Measurements from ENCODE around the gene BAG3. TPM values are rescaled to one million over a fixed set of nuclear protein-coding genes. Genes with fewer than 3 reads are reported as not detected.
"Not testable (repeated sequence)": the region's sequence is repeated elsewhere in the genome, so short reads cannot be mapped to it uniquely, and the experiment has no call there.

Gene BAG3
- total RNA-seq, 1 experiment from 2014 or later: 14.6 TPM

DNA sequence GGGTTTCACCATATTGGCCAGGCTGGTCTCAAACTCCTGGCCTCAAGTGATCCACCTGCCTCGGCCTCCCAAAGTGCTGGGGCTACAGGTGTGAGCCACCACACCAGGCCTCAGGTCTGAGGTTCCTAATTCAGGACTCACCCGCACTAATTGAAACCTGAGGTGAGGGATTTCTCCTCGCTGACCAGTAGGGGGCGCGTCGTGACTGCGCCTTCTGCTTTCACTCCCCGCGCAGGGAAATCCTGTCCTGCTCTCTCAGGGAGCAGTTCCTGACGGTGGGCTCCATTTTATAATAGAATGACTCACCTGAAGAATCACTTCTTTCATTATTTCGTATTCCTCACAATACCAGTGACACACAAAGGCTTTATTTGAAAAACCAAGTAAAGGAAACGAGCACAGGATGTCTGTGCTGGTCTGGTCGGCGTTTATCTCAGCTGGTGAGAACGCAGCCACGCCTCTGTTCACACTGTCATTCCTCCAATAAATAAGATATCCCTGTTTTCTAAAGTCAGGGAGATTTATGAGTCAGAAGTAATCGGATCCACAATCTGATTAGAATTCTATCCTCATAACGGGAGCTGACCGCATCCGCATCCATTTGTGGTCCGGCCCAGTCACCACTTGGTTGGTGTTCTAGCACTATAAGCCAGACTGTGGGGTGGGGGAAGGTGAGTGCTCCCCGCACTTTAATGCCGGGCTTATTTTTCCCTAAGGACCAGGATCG, 35.4 kb downstream of the BAG3 start:
- in situ Hi-C loops (cut with HindIII; ENCODE audit: low sequenced_read_pairs): loop anchor here (10.0 kb wide), 1 partner anchor 148 kb away; no protein-coding TSS in a partner anchor
- DNase-seq (ENCODE audit: low spot score): peak; percentile 86

DNA sequence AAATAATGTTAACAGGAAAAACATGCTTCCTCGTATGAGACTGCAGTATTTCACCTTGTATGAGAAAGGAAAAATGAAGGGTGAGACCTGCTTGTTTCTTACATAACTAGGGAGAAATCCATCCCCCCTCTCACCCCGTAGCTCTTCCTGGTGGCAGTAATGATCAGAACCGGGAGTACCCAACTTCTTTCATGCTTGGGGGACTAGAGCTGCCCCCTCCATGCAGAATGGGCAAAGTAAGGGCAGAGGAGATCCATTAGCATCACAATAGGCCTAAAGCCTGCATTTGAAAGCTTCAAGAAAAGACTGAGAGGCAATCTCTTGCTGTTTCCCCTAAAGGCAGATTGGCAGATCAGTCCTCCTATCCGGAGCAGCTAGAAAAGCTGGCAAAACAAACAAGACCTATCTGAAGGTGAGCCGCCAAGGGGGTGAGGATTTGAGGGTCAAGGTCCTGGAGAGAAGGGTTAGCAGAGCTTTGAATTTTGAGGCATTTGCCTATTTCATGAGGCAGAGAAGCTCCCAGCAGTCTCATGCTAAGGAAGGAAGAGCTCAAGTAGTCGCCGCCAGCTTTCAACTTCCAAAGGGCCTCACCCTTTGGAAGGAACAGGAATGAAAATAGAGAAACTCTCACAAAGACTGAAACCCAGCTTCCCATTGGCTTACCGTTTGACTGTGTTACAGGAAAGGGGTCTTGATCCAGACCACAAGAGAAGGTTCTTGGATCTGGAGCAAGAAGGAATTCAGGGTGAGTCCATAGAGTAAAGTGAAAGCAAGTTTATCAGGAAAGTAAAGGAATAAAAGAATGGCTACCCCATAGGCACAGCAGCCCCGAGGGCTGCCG, 36.2 kb downstream of the BAG3 start:
- DNase-seq (ENCODE audit: low spot score): peak; percentile 35
- in situ Hi-C loops (cut with HindIII; ENCODE audit: low sequenced_read_pairs): loop anchor here (10.0 kb wide), 1 partner anchor 147 kb away; no protein-coding TSS in a partner anchor

DNA sequence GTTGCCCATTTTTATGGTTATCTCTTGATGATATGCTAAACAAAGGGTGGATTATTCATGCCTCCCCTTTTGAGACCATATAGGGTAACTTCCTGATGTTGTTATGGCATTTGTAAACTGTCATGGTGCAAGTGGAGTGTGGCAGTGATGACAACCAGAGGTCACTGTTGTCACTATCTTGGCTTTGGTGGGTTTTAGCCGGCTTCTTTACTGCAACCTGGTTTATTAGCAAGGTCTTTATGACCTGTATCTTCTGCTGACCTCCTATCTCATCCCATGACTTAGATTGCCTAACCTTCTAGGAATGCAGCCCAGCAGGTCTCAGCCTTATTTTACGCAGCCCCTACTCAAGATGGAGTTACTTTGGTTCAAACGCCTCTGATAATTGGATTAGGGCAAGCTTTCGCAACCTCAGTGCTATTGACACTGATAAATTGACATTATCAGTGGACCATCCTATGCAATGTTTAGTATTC, 36.9 kb downstream of the BAG3 start:
- no peak for DNase-seq (ENCODE audit: low spot score)
- in situ Hi-C loops (cut with HindIII; ENCODE audit: low sequenced_read_pairs): loop anchor here (10.0 kb wide), 1 partner anchor 147 kb away; no protein-coding TSS in a partner anchor

DNA sequence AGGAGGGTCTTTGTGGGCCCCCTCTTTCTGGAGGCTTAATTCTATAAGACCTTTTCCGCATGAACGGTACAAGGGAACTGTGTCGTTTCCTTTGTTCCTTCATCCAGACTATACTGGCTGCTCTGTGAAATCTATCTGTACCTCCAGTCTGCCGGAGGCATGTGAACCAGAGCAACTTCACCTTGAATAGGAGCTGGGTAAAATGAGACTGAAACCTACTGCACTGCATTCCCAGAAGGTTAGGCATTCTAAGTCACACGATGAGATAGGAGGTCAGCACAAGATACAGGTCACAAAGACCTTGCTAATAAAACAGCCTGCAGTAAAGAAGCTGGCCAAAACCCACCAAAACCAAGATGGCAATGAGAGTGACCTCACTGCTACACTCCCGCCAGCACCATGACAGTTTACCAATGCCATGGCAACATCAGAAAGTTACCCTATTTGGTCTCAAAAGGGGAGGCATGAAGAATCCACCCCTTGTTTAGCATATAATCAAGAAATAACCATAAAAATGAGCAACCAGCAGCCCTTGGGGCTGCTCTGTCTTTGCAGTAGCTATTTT, 37.9 kb downstream of the BAG3 start:
- in situ Hi-C loops (cut with HindIII; ENCODE audit: low sequenced_read_pairs): loop anchor here (10.0 kb wide), 1 partner anchor 146 kb away; no protein-coding TSS in a partner anchor
- DNase-seq (ENCODE audit: low spot score): no peak

DNA sequence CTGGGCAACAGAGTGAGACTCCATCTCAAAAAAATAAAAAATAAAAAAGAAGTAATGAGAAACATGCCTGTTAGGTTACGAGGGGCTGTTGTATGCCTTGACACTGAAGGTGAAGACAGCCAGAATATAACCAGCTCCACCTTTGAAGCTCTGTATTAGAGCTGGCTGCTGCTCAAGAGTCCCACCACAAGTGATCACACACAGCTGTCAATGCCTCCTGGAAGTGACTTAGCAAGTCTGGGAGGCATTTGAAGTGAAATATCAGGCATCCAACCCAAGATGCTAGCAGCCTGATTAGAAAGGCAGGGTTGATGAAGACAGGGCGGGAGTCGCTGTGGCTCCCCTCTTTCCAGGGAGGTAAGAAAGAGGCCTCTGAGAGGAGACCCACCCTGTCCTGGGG, 40.5 kb downstream of the BAG3 start:
- in situ Hi-C loops (cut with HindIII; ENCODE audit: low sequenced_read_pairs): no loop called here
- DNase-seq (ENCODE audit: low spot score): no peak

DNA sequence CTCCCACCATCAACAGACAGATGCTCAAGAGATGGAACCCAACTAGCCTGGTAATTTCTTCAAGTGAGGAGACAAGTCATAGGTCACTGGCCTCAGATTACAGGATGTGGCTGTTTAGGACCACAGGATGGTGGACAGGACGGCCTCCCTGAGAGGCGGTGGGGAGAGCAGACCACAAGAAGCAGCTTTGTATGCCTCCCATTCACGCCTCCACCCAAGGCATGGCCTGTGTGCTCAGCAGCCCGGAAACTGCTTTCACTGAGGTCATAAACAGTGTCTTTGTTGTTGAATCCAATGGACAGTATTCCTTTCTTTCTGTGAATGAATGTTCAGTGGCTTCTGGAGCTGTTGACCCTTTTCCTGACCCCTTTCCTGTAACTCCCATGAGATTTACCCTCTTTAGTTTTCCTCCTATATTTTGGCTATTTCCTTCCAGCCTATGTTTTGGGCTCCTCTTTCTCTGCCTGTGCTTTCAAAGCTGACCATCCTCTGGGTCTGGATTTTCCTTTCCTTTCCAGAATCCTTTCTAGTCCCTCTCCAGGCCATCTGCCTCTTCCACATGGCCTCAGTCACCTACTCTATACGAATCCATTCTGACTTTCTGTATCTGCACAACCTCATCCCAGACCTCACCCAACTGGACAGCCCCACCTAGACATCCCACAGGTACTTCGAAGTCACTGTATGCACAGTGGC, 42.2 kb downstream of the BAG3 start:
- no peak for DNase-seq (ENCODE audit: low spot score)
- in situ Hi-C loops (cut with HindIII; ENCODE audit: low sequenced_read_pairs): no loop called here

DNA sequence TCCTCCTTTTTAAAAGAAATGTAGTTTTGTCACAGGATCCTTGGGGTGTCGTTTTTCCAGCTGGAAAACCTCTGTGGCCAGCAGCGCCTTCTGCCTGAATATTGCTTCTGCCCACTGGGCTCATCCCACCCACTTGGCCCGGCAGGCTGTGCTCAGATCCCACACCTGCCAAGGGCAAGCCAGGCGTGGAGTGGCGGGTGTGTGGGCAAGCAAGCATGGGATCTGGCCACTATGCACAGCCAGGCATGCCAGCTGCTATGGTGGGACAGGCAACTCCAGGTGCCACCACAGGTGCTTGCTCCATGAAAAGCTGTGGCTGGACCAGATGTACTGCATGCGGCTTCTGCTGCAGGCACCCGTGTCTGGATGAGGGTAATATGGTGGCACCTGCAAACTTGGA, 43.4 kb downstream of the BAG3 start:
- in situ Hi-C loops (cut with HindIII; ENCODE audit: low sequenced_read_pairs): no loop called here
- DNase-seq (ENCODE audit: low spot score): no peak

DNA sequence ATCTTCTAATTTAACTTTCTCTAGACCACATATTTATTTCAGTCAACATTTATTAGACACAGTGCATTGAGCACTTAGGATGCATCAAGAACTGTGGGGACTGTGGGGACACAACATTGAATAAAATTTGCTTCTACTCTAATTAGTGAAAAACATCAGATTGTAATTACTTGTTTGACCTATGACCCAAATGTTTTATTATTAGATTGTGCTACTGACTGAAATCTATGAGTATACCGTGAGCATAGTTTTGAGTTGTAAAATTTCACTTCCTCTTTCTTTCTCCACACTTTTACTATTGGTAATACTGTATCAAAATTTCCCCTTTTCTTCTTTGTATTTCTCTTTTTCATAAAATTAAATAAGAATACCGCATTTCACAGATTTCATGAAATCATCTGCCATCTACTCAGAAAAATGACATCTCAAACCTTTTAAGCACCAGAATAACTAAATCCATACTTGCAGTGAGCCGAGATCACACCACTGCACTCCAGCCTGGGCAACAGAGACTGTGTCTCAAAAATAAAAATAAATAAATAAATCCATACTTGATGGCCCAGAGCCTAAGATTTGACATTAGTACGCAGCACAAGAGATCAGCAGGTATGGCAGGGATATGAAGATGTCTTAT, 49.3 kb downstream of the BAG3 start:
- DNase-seq (ENCODE audit: low spot score): no peak
- in situ Hi-C loops (cut with HindIII; ENCODE audit: low sequenced_read_pairs): no loop called here

DNA sequence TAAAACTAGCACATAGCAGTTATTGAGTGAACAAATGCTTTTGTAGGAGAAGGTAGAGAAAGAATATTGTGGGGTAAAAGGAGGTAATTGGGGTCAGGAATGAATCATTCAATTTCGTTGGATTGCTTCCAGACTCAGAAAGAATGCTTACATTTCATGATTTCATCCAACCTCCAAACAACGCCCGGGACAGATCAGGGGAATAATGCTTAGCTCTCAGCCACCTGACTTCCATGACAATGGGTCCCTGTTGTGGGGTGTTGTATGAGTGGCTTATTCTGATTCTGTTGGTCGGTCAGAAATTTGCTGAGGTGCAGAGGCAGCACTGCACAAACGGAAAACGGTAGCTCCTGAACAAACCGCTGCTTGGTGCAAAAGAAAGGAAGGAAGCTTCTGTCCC, 50.7 kb downstream of the BAG3 start:
- in situ Hi-C loops (cut with HindIII; ENCODE audit: low sequenced_read_pairs): no loop called here

DNA sequence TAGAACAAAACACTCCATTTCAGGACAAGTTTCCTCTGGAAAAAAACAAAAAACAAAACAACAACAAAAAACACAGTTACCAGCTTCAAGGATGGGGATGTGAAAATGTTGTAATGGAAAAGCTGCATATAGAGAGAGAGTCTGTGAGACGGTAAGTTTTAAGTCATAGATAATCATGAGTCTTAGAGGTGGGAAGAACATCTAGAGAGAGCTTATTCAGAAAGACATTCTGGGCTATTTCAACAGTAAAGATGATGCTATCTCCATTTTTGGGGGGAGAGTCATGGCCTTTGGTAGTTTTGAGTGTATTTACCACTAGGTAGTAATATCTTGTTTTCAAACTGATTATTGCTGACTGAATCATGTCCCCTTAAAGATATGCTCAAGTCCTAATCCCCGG, 51.4 kb downstream of the BAG3 start:
- no peak for DNase-seq (ENCODE audit: low spot score)
- in situ Hi-C loops (cut with HindIII; ENCODE audit: low sequenced_read_pairs): no loop called here

More for the DNA sequence above, 50.7 kb downstream of the BAG3 start:
- no peak for DNase-seq (ENCODE audit: low spot score)

DNA sequence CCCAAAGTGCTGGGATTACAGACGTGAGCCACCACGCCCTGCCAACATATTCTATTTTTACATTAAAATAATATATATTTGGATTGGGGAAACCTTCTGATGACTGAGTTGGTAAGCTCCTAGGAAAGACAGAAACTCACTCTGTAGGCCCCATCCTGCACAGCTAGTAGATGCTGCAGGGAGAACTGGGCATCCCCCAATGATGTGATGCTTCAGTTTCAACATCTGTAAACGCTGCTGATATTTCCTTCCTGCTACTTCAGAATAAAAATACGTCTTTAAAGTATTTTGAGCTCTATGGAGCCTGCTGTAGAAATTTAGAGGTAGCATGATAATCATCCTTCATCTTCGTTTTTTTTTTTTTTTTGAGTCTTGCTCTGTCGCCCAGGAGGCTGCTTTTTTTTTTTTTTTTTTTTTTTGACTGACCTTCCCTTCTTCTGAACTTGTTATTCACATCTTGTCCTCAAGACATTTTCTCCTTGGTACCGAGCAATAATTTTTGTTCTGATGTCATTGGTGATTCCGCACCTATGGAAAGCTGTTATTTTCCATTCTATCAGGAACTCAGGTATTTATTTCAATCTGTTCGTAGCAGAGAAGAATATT, 52.8 kb downstream of the BAG3 start:
- in situ Hi-C loops (cut with HindIII; ENCODE audit: low sequenced_read_pairs): no loop called here

DNA sequence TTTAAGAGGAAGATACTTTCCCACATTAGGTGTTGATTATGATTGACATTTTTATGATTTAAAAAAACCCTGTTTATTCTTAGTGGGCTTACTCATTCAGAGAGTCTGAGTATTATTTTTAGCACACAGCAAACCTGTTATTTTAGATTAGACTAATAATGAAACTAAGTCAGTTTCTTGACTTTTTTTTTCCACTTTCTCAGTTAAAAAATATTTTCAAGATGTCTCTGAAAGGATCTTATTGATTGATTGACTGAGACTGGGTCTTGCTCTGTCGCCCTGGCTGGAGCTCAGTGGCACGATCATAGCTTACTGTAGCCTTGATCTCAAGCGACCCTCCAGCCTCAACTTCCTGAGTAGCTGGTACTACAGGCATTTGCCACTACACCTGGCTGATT, 54.3 kb downstream of the BAG3 start:
- in situ Hi-C loops (cut with HindIII; ENCODE audit: low sequenced_read_pairs): no loop called here
- DNase-seq (ENCODE audit: low spot score): no peak

More for the DNA sequence above, 52.8 kb downstream of the BAG3 start:
- DNase-seq (ENCODE audit: low spot score): no peak

DNA sequence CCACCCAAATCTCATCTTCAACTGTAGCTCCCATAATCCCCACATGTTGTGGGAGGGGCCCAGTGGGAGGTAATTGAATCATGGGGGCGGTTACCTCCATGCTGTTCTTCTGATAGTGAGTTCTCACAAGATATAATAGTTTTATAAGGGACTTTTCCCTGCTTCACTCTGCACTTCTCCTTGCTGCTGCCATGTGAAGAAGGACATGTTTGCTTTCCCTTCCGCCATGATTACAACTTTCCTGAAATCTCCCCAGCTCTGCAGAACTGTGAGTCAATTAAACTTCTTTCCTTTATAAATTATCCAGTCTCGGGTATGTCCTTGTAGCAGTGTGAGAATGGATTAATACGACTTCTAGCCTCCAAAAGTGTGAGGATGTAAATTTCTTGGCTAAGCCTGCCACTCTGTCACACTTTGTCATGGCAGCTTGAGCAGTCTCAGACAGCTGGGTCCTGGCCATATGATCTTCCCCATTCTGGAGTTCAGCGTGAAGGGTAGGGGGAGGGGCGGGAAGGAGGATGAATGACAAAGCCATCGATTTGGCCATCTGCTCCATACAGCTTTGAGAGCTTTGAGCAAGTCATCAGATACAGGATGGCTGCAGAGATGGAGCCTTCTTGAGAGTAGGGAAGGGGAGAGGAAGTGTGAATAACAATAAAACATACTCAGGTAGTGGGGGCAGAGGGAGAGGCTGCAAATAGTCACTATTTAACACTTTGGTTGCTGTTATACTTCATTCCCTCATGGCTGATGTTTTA, 55.5 kb downstream of the BAG3 start:
- in situ Hi-C loops (cut with HindIII; ENCODE audit: low sequenced_read_pairs): no loop called here
- no peak for DNase-seq (ENCODE audit: low spot score)

DNA sequence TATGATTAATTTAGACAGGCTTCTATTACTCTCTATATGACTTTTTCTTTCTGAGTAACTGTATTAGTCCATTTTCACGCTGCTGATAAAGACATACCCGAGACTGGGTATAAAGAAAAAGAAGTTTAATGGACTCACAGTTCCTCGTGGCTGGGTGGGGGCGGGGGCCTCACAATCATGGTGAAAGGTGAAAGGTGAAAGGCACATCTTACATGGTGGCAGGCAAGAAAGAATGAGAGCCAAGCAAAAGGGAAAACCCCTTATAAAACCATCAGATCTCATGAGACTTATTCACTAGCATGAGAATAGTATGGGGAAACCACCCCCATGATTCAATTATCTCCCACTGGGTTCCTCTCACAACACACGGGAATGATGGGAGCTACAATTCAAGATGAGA, 56.2 kb downstream of the BAG3 start:
- DNase-seq (ENCODE audit: low spot score); in situ Hi-C loops (cut with HindIII; ENCODE audit: low sequenced_read_pairs): not testable (repeated sequence)

DNA sequence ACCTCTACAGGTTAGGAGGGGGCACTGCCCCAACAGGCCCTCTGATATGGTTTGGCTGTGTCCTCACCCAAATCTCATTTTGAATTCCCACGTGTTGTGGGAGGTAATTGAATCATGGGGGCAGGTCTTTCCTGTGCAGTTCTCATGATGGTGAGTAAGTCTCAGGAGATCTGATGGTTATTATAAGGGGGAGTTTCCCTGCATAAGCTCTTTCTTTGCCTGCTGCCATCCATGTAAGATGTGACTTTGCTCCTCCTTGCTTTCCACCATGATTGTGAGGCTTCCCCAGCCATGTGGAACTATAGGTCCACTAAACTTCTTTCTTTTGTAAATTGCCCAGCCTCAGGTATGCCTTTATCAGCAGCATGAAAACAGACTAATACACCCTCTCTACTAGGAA, 59.8 kb downstream of the BAG3 start:
- in situ Hi-C loops (cut with HindIII; ENCODE audit: low sequenced_read_pairs); DNase-seq (ENCODE audit: low spot score): not testable (repeated sequence)

DNA sequence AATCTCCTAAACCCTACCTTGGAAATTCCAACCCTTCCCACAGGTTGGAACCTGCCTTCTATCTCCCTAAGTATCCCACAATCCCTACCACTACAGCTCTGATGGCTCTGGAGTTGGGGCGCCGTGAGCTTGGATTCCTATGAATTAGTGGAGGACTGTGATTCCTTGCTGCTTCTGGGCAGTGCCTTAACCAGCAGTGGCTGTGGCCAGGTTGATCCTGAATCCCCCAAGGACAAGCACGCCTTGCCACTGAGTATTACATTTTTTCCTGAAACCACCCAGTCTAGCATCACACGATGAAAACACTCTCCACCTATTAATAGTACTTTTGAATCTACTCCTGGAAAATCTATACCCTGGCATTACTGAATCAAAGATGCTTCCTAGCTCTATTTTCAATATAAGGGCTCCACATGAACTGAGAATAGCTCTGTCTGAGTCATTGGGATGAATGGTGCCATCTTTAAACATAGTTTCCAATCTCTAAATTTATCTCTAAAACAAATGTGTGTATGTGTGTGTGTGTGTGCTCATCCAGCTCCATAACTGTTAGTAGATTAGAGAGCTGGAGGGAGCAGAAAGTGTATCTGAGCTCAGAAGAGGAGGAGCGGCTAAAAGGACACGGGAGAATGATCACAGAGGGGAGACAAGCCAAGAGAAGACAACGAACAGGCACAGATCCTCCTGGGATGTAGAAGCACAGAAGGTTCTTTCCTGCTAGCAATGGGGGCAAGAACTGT, 62.7 kb downstream of the BAG3 start:
- peak; percentile 20 for DNase-seq (ENCODE audit: low spot score)
- in situ Hi-C loops (cut with HindIII; ENCODE audit: low sequenced_read_pairs): no loop called here

DNA sequence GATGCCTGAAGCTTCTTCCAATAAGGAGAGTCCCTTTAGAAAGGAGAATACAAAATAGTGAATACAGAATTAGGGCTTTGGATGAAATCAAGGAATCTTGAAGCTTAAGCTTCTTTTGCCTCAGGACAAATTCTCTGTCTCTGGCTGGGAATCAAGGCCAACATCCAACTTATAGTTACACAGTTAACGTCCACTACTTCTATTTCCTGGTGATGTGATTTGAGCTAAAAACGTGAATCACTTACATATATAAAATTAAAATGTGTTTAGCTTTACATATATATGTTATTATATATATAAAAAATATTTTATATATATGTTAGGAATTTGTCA, 63.3 kb downstream of the BAG3 start:
- in situ Hi-C loops (cut with HindIII; ENCODE audit: low sequenced_read_pairs): no loop called here
- no peak for DNase-seq (ENCODE audit: low spot score)

All from G401 (cell line).